ENCODE results near the gene ACTN1.
A peak's percentile ranks its signal among the peaks of the same experiment; 100 is the strongest.
"Not testable (repeated sequence)": the region's sequence is repeated elsewhere in the genome, so short reads cannot be mapped to it uniquely, and the experiment has no call there.

The ACTN1 gene

DNA sequence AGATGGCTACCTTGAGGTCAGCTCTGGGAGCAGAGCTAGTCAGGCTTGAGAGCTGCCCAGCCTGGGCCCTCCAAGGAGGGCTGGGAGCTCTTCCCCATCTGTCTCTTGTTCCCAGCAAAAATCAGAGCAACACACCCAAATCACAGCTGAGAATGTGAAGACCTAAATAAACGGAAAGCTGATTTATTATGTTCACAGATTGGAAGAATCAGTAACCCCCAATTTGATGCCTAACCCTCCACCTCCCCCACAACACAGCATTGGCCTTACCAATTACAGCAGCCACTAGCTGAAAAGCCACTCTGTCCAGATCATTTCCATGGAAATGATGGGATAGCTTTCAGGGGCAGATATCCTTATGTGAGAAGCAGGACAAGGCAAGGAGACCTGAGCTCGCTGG lies 7.1 kb upstream of the ACTN1 start:
- no peak for DNase-seq

DNA sequence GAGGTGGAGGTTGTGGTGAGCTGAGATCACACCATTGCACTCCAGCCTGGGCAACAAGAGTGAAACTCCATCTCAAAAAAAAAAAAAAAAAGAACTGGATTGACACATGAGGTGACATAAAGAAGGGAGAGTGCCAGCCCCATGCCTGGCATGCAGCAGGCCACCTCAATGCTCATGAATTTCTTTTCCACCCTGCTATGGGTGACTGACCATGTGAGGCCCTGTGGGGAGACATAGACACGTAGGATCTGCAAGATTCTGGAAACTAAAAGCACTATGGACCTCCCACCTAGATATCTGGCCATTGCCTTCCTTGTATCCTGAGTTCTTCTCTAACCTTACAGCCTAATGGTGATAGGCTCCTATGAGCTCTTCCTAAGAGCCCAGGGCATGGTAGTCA lies 5.6 kb upstream of the ACTN1 start:
- DNase-seq: no peak

DNA sequence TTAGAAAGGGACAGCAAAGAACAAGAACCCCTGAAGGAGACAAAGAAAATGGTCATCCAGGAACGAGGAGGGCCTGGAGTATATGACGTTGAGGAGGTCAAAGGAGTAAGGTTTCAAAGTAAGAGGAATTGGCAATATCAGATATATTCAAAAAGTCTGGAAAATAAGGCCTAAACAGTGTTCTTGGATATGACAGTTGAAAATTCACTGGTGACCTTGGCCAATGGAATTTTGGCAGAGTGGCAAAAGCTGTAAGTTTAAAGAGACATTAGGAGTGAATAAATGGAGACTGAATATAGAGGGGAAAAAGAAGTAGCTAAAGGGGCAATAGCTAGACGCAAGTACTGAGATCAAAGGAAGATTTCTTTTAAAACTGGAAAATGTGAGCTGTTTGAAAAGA lies 4.1 kb upstream of the ACTN1 start:
- no peak for DNase-seq

DNA sequence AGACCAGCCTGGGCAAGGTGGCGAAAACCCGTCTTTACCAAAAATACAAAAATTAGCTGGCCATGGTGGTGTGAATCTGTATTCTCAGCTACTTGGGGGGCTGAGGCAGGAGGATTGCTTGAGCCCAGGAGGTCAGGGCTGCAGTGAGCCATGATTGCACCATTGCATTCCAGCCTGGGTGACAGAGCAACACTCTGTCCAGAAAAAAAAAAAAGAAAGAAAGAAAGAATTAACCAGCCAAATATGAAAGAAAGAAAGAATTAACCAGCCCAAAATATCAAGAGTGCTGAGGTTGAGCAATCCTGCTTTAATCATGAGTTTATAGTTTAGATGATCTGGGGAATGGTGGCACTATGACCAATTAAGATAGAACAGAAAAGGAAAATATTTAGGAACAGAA lies 3.5 kb upstream of the ACTN1 start:
- DNase-seq: no peak

DNA sequence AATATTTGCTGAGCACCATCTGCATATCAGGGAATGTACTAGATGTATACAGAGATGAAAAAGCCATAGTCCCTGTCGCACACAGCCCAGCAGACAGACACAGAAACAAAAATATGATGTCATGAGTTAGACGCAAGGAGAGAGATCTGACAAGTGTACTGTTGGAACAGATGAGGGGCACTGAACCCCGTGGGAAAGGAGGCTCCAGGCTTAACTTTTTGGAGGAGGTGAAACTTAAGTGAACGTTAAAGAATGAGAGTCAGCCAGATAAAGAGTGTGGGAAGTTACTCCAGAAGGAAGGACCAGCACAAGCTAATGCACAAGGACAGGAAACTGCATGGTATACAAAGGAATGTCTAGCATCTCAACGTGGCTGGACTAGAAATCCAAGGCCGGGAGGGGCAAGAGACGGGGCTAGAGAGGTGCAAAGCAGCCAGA lies 2.5 kb upstream of the ACTN1 start:
- DNase-seq: no peak

DNA sequence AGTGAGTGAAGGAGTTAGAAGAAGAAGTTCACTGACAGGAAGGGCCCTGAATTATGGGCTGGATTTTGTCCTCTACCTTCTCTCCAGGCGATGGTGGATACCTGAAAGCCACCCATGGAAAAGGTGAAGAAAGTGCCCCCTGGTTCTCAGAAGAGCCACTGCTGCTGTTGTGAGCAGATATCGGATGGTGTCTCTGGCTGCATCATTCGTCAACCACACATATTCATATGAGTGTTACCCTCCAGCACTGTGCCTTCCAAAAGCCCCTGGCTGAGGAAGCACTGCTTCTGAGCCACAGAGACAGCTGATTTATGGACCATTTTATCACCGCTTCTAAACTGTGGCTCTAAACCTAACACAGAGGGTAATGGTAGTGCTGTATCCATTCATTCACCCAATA lies 2.0 kb upstream of the ACTN1 start:
- no peak for DNase-seq

DNA sequence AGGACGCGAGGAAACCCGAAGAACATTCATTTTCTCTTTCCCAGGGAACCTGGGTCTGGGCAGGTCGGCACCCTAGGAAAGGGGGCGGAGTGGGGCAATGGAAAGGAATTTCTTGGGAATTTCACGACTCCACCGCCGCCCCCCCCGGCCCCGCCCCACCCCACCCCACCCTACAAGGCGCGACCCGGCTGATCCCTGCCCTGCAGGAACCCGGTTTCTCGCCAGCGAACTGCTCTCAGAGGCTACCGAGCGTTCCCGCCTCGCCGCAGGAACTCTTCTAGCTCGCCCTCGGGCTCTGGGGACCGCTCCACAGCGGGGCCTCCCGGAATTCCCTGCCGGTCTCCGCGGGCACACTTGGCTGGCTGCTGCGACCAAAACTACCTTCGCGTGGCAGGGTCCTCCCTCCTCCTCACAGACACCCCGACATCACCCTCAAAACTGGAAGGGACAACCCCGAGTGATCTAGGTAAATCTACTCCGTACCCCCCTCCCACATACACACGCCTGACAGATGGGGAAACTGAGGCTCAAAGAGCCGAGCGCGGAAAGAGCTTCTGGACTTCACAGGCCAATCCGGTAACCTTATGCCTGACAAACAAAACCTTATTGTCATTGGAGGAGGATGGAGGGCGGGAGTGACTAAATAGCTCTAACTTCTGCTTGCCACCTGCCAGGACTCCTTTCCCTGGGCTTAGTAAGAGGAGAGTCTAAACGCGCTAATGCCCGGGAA lies 785 bp upstream of the ACTN1 start:
- peak; percentile 83 for DNase-seq

DNA sequence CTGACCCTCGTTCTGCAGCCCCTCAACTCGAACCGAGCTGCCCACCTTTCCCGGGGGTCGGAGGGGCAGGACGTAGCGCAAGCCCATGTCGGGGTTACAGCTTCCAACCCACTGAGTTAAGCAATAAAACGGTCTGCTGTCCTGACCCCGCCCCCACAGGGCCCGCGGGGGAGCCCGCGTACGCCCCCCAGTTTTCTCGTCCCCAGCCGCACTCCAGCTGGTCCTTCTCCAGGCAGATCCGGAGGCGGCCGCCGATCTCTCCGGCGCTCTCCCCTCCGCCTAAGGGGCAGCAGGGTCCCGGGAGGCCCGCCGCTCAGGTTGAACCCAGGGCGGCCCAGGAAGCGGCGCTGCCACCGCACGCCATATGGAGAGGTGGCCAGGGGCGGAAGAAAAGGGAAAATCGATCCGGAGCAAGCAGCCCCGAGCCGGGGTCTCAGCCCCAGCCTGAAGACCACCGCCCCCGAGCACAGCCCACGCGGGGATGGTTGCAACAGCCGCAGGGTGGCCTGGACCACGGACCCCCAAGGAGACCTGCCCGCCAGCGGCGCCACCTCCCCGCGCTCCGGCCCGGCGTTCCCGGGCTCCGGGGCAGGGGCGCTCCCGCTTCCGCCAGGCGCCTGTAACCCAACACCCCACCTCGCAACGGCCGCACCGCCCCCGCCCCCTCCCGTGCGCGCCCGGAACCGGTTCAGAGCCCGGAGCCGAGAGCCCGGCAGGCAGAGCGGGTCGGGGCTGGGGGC lies 760 bp downstream of the ACTN1 start:
- peak; percentile 62 for DNase-seq

DNA sequence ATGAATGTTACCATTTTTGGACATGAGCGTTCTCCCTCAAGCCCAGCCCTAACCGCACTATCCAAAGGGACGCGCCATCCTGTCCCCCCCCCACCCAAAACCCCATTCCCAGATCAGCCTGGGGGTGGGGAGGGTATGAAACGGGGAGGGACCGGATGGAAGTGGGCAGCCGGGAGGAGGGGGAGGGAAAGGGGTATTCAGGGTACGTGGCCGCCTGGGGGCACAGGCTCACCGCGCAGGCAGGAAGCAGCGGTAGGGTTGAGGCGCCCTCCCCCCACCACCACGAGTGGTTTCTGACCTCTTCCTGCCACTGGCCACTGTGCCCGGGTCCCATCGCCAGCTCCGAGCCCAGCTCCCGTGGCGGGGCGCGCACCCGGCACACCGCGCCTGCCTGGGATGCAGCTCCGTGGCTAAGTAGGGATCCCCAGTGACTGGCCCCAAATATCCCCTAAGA lies 1.4 kb downstream of the ACTN1 start:
- peak; percentile 30 for DNase-seq

DNA sequence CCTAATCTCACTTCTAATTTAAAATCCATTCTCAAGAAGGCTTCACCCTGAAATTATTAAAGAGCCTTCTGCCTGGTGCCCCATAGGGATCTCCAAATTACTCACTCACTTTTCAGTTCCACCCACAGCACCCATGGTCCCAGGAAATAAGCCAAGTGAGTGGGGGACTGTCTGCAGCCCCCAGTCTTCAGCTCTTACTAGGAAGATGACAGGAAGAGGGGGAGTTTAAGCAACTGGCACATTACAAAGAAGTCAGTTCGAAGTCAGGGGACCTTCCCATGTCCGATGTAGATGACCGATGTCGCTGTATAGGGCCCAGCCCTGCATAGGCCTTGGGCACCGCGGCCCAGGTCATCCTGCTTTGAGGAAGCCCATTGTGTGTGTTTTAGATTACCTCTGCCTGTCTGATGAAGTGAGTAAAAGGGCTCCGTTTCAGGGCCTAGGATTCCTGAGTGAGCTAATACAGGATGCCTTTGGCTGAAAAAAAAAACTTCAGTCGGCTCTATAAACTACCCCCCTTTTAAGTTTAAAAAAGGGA lies 1.9 kb downstream of the ACTN1 start:
- no peak for DNase-seq

DNA sequence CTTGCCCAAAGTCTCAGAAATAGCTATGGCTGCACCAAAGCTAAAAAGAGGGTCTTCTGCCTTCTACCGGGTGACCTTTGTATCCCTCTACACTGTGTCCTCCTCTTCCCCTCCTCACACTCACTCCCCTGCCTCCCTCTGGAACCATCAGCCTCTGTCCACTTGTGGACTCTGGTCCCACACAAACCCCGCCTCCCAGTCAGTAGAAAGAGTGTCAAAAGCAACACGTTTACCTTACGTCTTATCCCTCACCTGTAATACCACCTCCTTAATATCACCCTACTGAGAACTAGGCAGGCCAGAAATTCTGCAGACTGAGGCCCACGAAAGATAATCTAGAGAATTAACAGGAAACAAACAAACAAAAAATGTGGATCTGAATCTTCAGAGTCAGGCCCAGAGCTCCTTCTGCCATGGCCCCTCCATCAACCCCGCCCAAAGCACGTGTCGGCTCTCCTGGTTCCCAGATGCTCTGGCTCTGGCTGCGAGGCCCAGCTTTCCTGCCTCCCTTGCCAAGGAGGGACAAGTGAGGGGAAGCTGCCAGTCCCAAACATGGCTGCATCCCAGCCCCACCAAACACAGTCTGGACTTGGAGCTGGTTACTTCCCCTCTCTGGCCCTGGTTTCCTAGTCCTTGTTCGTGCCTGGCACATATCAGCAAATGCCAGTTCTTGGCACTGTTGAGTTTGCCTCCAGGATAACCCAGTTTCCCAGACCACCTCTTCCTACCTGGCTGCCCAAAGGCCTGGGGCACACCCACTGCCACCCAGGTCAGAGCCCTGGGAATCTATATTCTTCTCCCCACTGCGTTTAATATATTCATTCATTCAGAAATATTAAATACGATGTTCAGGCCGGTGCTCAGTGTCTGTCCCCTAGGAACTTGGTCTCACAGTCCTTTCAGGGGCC lies 2.7 kb downstream of the ACTN1 start:
- no peak for DNase-seq

DNA sequence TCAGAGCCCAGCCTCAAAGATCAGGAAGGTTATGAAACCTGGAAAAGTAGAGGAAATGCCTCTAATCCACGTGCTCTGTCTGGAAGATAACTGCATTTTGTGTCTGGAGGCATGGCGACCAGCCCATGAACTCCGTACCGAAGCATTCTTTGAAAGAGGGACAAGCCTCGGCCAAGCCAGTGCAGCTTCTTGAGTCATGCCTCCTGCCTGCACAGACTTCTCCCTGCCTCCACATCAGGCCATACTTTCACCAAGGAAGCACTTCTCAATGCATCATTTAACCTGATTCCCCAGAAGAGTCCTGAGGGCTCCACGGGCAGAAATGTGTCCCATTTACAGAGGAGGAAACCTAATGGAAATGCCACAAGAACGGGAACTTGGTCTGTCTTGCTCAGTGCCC lies 3.4 kb downstream of the ACTN1 start:
- DNase-seq: no peak

DNA sequence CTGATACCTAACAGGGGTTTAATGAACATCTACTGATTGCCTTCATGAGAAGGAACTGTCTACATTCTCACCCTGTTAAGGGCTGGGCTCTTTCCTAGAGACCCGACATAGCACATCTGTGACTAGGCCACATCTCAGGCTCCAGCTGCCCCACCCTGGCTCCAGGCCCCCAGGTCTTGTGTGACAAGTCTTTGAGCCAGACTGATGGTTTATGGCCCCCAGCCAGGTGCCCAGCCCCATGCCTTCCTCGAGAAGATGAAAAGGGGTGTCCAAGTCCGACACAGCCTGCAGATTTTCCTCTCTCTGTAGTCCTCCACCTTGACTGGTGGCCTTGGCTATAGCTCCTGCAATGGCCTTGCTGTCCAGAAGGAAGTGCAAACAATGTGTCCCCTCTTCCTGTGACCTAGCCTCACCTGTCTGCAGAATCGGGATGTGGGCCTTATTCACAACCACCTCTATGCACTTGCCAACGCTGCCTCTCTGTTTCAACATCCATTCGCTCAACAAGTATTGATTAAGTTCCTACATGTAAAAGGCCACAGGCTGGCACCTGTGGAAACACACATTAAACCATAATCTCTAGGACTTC lies 4.2 kb downstream of the ACTN1 start:
- no peak for DNase-seq

DNA sequence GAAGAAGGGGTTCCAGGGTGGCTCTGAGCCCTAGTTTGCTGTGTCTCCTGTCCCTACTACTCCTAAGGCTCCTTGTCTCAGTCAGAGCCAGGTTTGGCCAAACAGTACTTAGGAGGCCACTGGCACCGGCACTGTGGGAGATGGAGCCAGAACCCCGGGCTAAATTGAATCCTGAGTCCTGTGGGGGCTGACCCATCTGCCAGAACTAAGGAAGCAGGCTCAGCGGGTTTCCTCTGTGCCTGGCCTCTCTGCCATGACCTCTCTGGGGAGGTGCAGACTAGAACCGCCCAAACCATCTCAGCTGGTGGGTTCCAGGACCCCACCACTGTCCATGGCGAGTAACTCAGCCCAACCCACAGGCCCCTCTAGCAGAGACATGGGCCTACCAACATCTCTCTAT lies 5.5 kb downstream of the ACTN1 start:
- no peak for DNase-seq

DNA sequence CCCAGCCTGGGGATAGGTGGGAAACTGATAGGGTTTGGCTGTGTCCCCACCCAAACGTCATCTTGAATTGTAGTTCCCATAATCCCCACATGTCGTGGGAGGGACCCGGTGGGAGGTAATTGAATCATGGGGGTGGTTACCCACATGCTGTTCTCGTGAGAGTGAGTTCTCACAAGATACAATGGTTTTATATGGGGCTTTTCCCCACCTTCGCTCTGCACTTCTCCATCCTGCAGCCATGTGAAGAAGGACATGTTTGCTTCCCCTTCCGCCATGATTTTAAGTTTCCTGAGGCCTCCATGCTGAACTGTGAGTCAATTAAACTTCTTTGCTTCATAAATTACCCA lies 5.9 kb downstream of the ACTN1 start:
- not testable (repeated sequence) for DNase-seq

DNA sequence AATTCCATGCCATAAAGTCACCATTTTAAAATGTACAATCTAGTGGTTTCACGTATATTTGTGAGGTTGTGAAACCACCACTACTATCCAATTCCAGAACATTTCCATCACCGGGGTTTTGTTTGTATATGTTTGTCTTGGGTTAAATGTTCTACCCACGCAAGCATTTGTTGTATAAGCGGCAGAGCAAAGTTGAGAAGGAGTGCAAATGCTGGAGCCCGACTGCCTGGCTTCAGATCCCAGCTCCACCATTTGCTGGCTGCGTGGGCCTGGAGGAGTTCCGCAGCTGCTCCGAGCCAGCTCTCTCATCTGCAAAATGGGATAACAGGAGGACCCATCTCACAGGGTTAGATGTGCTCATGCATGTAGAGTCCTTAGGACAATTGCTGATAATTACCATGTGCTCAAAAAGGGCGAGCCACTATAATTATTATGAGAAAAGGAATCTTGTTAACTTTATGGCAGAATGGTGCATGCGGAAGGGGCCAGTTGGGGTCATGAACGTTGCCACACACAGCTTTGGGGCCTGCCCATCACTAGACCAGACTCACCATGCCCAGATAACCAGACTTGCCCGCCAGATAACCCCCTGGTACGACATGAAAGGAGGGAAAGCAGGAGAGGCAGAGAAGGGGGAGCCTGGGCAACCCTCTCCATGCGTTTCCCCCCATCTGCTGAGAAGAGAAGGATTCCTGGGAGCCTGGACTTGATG lies 6.4 kb downstream of the ACTN1 start:
- DNase-seq: no peak

DNA sequence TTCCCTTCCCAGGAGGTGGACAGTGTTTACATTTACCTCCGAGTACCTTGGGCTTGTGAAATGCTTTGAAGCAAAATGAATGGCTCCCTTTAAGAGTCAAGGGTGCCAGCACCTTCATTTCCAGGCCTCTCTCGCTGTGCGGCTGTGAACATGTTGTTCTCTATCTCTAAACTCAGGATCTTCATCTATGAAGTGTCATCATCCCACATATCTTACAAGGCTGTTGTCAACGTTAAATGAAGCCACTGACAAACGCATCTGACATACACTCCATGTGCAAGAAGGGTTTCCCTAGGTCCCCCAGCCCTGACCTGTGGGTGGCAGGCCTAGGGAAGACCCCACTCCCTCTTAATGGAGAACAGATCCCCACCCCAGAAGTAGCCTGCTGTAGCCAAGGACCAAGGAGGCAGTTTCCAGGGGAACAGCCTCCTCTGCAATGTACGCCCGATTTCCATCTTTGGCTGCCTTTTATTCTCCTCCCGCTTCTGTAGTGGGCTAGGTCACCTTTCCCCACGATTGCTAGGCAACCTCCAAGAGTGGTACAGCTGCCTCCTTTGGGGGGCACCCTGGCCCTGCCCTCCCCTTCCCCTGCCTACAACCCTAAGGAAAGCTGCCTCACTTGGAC lies 7.6 kb downstream of the ACTN1 start:
- DNase-seq: no peak

DNA sequence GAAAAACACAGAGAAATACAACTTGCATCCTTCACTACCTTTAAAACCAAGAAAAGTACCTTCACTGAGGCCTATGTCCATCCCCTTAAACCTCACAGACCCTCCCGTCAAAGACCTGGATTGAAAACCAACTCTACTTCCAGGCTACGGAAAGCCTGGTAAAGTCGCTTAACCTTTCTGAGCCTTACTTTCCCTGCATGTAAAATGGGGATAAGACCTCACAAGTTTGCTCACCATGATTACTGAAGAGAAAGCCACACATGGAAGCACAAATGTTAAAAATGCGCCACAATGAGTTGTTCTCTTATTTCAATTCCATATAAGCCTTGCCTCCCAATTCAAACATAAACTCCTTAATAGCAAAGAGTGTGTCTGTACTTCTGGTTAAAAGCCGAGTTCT lies 8.4 kb downstream of the ACTN1 start:
- no peak for DNase-seq

DNA sequence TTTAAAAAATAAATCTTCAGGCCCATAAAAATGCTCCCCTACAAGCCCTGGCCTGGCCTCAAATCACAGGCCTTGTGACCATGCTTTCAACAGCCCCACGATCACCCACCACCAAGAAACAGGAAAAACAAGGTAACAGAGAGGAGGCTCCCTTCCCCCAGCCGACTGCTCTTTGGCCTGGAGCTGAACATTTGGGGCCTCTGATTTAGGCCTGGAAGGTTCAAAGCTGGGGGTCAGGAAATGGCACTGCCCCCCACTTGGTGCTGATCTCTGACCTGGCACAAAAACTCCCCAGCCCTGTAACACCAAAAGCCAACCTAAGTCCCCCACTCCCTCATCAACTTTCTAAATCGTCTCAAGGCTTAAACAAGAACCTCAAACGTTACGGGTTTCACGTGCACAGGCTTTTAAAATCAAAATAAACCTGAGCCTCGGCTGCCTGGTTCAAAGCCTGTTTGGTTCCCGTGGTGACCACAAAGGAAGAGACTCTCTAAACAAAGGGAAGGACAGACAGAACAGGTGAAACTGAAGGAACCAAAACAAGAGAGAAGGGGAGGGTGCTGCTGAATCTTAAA lies 9.0 kb downstream of the ACTN1 start:
- no peak for DNase-seq

DNA sequence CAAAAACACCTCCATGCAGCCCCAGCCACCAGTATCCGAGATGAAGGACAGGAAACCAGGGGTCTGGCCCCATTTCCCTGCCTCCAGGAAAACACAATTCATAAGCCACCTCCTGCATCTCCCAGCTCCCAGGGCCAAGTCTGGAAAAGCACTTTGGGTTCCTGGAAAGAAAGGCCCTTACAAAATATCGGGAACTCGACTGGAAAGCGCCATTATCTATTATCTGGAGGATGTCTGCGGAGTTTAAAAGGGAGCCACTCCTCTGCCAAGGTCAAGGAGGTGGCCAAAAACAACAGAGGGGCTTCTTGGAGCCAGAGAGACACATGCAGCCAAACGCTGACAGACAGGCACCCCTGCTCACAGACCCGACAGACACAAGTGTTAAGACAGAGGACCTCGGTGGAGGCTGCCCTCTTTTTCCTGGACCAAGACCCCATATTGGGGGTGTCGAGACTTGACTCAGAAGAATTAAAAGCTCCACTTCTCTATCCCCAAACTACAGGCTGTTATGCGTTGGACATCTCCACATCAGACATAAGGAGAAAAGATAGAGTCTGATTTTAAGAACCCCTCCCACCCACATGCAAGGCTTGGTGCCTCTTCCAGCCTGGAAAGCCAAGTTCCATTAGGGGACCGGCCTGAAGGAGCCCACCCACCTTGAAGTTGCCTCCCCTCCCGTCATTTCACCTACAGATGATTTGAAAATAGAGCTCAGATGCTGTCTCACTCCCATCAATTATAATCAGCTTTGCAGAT lies 9.6 kb downstream of the ACTN1 start:
- DNase-seq: no peak

DNA sequence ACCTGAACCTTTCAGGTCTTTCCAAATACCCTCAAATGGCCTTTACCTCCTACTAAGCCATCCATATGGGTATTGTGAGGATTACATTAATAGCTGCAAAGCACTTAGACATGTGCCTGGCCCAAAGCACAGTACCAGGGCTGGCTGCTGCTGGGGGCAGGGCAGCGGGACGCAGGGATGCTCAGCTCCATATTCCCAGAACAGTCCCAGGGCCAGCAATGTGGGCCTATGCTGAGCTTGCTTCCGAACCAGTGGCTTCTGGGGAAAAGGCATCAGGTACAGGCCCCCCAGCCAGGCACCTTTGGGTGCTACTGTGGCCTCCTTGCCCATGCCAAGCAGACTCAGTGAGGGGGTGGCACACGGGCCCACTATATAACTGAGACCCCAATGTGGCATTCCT lies 10.4 kb downstream of the ACTN1 start:
- DNase-seq: peak; percentile 73

Data from NCI-H82 (cell line).